HL-60/S4 treated with retinoic acid at 250 ng/mL for 4 days and 3 days (cell line): ENCODE measurements around the gene RARB.

ENCODE experiments used
- in situ Hi-C: fragments of 300-500 bp; cut with MboI; formaldehyde crosslinking; loops from 2 replicates; pipeline ENCODE4 v1.7.0; 2022; ENCODE audit warnings: low sequenced_read_pairs

Gene RARB

GRCh38 chr3:25573386-25574171 lies 145.5 kb downstream of the RARB start:
- in situ Hi-C loops, result no loop called here

GRCh38 chr3:25574172-25574765 lies 146.2 kb downstream of the RARB start:
- in situ Hi-C loops, result no loop called here

- in situ Hi-C loops, result no loop called here
These were observed 146.9 kb downstream of the RARB start for GRCh38 chr3:25575001-25575400.

DNA sequence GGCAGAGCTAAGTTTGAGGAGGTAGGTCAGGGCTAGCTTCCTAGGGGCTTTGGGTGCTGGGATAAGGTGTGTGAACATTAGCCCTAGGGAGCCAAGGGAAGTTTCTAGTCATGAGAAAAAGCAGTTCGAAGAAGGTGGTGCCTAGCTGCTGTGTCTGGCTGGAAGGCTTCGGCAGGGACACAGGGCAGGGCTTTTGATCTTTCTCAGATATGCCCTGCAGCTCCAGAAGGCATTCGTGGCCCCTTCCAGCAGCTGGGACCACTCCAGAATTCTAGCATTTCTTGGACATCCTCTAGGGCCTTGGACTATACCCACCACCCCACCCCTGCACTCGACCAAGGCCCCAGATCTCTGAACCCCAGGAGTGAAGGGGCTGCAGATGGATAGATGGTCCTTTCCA lies 148.1 kb downstream of the RARB start:
- in situ Hi-C loops, result no loop called here

GRCh38 chr3:25576831-25577454 lies 148.9 kb downstream of the RARB start:
- in situ Hi-C loops, result no loop called here

- in situ Hi-C loops, result no loop called here
These were observed 150.0 kb downstream of the RARB start for GRCh38 chr3:25578059-25578458.

DNA sequence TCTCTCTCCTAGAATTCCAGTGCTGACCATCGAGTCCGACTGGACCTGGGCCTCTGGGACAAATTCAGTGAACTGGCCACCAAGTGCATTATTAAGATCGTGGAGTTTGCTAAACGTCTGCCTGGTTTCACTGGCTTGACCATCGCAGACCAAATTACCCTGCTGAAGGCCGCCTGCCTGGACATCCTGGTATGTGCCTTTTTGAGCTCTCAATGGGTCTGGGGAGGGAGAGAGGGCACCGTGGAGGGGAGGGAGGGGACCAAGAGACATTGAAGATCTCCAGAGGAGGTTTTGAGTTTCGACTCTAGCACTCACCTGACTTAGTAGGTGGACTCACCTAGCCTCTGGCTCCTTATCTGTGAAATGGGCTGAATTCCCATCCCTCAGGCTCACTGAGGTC lies 152.5 kb downstream of the RARB start:
- in situ Hi-C loops, result no loop called here

GRCh38 chr3:25581335-25581734 lies 153.3 kb downstream of the RARB start:
- in situ Hi-C loops, result no loop called here

DNA sequence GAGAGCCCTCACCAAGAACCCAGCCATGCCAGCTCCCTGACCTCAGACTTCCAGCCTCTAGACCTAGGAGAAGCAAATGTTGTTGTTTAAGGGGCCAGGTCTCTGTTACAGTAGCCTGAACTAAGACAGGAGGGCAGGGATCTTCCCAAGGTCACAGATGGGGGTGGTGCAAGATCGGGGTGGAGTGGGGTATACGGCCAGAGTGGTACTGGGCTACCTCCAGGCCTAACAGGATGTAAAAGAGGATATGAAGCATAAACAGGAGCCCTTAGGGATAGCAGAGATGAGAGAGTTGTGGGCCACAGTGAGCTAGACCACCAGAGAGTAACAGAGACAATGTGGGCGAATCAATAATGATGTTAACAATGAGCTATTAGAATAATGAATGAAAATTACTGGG lies 153.8 kb downstream of the RARB start:
- in situ Hi-C loops, result no loop called here

GRCh38 chr3:25582242-25582641 lies 154.2 kb downstream of the RARB start:
- in situ Hi-C loops, result no loop called here

GRCh38 chr3:25583343-25583742 lies 155.3 kb downstream of the RARB start:
- in situ Hi-C loops, result no loop called here

DNA sequence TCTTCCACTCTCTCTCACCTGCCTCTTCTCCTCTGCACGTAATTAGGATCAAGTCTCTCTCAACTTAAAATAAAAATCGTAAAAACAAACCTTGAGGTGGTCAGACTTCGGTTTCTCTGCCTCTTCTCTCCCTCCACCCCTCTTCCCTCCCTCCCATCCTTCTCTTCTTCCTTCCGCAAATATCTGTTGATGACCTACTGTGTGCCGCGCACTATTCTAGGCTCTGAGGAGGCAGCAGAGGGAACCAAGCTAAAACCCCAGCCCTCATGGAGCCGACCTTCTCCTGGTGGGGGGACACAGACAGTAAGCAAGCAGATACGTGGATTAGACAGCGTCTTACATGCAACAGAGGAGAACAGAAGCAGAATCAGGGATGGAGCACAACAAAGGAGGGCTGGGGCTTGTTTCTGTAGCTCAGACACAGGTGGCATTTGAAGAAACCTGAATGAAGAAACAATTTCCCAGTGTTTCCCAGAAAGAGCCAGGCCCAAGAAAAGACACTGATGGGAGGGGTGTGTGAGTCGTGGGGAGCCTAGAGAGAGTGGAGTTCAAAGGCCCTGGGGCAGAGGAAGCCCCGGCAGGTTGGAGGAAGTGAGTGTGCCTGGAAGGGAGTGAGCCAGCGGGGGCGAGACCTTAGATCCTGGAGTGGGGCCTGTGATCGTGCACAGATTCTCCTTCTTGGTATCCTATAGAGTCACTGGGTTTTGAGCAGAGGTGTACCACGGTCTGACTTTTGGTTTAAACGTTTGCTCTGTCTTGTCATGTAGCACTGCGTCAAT lies 156.1 kb downstream of the RARB start:
- in situ Hi-C loops, result no loop called here

GRCh38 chr3:25585361-25586166 lies 157.5 kb downstream of the RARB start:
- in situ Hi-C loops, result no loop called here

- in situ Hi-C loops, result no loop called here
These were observed 158.1 kb downstream of the RARB start for GRCh38 chr3:25586167-25586505.

- in situ Hi-C loops, result no loop called here
These were observed 158.5 kb downstream of the RARB start for GRCh38 chr3:25586553-25586952.

GRCh38 chr3:25587094-25587493 lies 159.0 kb downstream of the RARB start:
- in situ Hi-C loops, result no loop called here

DNA sequence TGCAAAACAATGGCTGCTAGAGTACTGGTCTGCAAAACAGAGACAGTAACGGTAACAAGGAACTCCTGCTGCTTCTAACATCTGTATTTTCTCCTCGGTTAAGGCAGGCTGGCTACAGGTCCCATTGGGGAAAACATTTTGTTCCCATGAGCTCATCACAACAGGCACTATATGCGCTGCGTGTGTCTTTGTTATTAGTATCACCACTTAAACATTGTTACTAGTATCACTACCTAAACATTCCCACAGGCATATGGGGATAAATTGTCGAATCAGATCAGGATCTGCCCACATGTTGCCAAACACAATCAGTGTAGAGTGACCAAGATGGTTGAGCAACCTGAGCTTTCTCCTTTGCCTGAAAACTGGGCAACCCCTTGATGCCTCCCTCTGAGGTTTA lies 159.5 kb downstream of the RARB start:
- in situ Hi-C loops, result no loop called here

DNA sequence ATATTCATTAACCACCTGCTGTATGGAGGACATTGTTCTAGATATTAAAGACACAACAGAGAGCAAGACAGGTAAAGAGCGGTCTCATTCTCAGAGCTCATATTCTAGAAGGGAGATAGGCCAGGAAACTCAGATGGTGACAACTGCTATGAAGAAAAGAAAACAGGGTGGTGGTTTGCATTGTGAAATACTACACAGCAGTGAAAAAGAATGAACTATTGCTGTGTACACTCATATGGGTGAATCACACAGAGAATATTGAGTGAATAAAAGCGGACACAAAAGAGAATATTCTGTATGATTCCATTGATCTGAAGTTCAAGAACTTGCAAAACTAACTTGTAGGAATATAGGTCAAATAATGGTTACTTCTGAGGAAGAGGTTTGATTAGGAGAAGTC lies 159.9 kb downstream of the RARB start:
- in situ Hi-C loops, result no loop called here

DNA sequence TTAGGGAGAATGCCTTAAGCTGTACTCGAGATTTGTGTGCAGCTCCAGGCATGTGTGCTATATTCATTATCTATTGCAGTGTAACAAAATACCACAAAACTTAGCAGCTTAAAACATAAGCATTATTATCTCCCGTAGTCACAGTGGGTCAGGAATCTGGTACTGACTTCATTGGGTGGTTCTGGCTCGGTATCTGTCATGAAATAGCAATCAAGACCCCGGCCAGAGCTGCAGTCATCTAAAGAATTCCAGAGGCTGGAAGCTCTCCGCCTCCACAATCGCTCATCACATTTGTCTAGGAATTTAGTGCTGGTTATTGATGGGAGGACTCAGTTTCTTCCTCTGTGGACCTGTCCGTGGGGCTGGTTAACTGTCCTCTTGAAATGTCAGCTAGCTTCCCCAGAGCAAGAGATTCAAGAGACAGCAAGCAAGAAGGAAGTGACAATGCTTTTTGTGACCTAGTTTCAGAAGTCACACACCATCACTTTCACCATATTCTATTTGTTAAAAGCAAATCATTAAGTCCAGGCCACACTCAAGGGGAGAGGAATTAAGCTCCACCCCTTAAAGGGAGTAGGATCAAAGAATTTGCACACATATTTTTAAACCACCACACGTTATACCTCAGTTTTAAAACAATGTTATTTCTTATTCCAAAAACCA lies 160.5 kb downstream of the RARB start:
- in situ Hi-C loops, result no loop called here

DNA sequence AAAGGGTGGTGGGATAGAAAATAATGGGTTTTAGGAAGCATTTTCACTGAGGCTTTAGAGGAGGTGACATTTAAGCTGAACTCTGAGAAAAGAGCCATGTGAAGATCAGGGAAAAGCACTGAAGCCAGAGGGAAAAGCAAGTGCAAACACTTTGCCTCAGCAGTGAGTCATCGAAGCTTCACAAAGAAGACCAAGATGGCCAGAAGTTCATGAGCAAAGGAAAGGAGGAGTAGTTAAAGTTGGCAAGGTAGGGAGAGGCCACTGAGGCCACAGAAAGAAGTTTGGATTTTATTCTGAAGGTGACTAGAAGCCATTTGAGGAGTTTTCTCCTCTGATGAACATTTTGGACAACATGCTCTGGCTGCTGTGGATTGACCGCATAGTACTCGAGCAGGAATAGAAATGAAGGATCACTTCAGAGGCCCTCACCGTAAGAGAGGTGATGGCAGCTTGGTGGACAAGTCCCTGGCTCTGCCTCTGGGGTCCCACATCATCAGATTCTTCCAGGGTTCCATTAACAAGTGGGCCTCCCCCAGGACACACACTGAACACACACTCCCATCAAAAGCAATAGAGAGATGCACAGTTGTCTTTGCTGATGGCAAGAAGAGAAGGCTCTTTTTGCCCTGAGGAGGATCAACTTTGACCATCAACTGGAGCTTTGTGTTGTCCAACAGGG lies 161.2 kb downstream of the RARB start:
- in situ Hi-C loops, result no loop called here
